Measurements from ENCODE around the gene WWTR1. TPM values are rescaled to one million over a fixed set of nuclear protein-coding genes. Genes with fewer than 3 reads are reported as not detected.

The WWTR1 gene
- total RNA-seq, 1 experiment from 2014 or later, result 36.4 TPM

DNA sequence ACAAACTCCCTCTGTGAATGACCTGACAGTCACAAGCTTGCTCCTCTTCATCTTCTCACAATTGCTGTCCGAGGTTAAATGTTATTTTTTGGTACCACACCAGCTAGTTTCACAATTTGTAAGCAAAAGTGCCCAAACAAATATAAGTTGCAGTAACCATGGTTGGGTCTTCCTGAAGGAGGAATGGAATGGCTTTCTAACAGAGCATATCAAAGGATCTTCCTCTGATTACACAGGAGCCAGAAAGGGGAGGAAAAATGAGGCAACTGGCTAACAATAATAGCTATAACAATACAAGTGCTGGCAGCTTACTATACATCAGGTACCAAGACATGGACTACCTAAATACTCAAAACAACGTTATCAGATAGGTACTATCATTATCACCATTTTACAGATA lies 90.4 kb downstream of the WWTR1 start:
- no peak for DNase-seq (ENCODE audit: low read depth)

DNA sequence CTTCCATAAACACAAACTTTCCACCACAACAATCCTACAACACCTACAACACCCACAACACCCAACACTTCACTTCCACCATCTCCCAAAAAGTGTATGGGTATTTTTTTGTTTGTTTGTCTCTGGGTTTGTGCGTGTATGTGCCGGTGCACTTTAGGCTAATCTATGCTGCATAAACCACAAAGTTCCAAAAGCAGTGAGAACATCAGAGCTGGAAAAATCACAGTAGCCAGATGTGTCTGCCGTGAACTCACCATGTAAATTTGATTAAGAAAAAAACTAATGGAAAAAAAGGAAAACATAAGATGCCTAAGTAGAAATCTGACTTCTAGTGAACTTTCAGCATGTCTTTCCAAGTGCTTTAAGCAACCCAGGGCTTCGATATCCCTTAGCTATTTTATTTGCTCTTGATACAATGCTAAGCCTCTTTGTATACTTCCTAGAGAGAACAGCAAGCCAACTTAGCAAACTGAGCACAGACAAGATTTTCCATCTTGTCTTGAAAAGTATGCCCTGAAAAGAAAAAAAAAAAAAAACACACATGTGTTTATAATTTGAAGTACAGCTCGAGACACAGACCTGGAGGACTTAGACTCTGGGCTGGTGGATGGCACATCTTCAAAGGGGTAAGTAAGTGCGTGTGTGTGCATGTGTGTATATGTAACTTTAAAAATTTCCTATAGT lies 91.4 kb downstream of the WWTR1 start:
- no peak for DNase-seq (ENCODE audit: low read depth)

GRCh38 chr3:149564079-149564478 lies 93.7 kb downstream of the WWTR1 start:
- peak; percentile 82 for DNase-seq (ENCODE audit: low read depth)

DNA sequence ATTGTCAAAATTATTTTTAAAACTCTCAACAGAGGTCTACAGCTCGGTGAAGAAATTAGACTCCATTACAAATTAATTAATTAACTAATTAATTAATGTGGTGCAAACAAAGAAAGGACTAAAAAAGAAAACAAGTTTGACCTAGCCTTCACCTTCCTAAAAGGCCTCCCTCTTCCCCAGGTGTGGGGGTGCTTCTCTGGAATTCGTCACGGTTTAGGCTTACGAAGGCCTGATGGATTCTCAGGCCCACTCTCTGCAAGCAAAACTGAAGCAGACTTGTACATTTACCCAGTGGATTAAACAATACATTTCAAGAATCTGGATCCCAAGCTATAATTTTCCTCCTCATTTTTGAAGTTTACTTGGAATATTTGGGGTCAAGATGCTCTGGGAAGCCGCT lies 94.7 kb downstream of the WWTR1 start:
- no peak for DNase-seq (ENCODE audit: low read depth)

DNA sequence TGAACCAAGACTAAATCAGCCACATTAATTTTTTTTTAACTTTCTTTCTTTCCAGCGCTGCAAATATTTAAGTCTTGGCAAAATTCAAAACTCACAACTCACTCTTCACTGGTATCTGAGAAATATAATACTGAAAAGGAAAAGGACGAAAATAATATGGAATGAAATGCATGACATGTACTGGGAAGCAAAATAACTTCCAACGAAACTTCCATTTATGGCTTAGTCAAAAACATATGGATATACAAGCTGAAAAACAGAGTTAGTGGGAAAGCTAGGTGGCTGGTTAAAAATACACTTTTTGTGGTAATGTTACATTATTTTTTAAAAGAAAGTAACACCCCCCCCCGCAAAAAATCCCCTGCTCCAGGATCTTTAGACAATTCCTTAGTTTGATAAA lies 97.2 kb downstream of the WWTR1 start:
- no peak for DNase-seq (ENCODE audit: low read depth)

- DNase-seq (ENCODE audit: low read depth), result no peak
These were observed 97.8 kb downstream of the WWTR1 start for GRCh38 chr3:149560001-149560400.

GRCh38 chr3:149559525-149559924 lies 98.3 kb downstream of the WWTR1 start:
- DNase-seq (ENCODE audit: low read depth), result no peak

GRCh38 chr3:149555927-149556326 lies 101.9 kb downstream of the WWTR1 start:
- peak; percentile 76 for DNase-seq (ENCODE audit: low read depth)

DNA sequence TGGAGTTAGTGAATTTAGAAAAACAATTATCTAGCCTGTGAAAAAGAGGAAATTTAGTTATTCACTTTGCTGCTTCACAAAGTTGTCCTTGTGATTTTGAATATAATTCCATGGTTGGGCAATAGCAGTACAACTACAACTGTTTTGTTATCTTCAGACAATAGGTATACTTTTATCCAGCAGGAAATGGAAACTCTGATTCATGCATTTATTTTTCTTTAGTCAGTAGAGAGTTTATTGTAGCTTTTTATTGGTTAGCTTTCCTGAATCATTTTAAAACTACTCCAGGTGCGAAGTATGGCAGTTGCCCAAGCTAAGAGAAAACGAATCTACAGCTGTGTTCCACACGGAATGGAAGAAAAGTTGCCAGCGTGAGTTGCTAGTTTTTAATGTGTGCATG lies 103.0 kb downstream of the WWTR1 start:
- DNase-seq (ENCODE audit: low read depth), result peak; percentile 92

- DNase-seq (ENCODE audit: low read depth), result no peak
These were observed 103.9 kb downstream of the WWTR1 start for GRCh38 chr3:149553781-149554451.

GRCh38 chr3:149552700-149553099 lies 105.1 kb downstream of the WWTR1 start:
- DNase-seq (ENCODE audit: low read depth), result no peak

- no peak for DNase-seq (ENCODE audit: low read depth)
These were observed 106.3 kb downstream of the WWTR1 start for GRCh38 chr3:149551500-149551899.

DNA sequence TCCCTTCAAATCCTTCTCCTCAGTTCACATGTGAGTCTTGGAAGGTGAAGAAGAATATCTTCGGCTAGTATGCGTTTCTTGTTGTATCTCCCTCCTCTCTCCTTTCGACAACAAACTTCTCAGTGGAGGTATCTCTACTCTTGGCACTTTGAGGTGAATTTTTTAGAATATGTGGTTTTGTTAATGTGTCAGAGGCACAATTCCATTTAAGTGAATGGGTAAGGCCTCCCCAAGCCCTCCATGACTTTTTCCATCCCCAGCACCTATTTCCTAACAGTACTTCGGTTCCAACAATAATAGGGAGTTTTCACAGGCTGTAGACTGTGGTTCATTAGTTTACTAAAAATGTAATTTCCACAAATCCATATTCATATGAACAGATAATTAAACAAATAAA lies 109.2 kb downstream of the WWTR1 start:
- DNase-seq (ENCODE audit: low read depth), result no peak

GRCh38 chr3:149547954-149548668 lies 109.7 kb downstream of the WWTR1 start:
- peak; percentile 97 for DNase-seq (ENCODE audit: low read depth)

- peak; percentile 43 for DNase-seq (ENCODE audit: low read depth)
These were observed 110.4 kb downstream of the WWTR1 start for GRCh38 chr3:149547413-149547812.

GRCh38 chr3:149545049-149545448 lies 112.8 kb downstream of the WWTR1 start:
- DNase-seq (ENCODE audit: low read depth), result no peak

GRCh38 chr3:149542375-149543312 lies 115.2 kb downstream of the WWTR1 start:
- DNase-seq (ENCODE audit: low read depth), result peak; percentile 62

- peak; percentile 53 for DNase-seq (ENCODE audit: low read depth)
These were observed 116.7 kb downstream of the WWTR1 start for GRCh38 chr3:149541091-149541491.

GRCh38 chr3:149538371-149538770 lies 119.5 kb downstream of the WWTR1 start:
- DNase-seq (ENCODE audit: low read depth), result no peak

- DNase-seq (ENCODE audit: low read depth), result peak; percentile 91
These were observed 121.4 kb downstream of the WWTR1 start for GRCh38 chr3:149536429-149536828.

DNA sequence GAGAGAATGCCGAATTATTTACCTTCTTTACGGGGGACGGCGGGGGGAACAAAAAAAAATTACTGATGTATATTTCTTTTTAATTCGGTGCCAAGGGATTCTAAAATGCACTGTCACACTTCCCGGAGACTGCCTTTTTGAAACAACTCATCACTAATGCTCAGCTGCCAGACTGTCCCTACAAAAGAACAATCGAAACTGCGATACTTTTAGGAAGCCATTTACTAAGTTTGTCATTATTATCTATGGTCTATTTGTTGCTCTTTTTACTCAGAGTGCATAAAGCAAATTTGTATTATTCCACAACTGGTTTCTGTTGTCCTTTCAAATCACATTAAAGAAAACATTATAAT lies 122.5 kb downstream of the WWTR1 start:
- DNase-seq (ENCODE audit: low read depth), result no peak
